GM19099 (cell line): ENCODE measurements around the gene PRDM1.

Experiments
- POLR2A ChIP-seq: IDR thresholded peaks from 3 replicates; pipeline ENCODE4 v1.6.1; 2011; ENCODE audit warnings: low read depth; ENCODE audit not compliant: insufficient read length; ENCODE audit errors: extremely low read depth

Gene PRDM1

DNA sequence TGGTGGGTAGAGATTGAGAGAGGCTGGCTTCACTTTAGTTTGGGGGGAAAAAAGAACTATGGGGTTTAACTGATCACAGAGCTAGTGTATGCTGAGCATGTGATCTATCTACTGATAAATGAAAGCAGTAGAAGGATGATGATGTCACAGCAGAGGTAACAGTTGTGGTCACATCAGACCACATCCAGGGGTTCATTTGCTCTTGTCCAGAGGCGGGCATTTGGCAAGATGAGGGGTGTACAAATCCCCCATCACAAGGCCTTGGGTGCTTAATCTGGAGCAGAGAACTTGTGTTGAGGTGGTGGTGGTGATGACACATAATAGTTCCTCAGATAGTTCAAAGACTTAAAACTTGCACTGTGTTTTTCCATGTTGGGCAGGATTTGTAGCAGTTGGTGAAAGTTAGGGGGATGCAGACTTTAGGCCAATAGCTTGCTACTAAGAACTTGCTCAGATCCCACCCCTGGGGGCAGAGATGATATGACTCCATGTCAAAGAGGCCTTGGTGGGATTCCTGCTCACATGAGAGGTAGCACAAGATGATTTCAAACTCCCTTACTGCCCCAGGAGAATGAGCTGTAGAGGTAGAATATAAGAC lies 63.4 kb downstream of the PRDM1 start:
- TF ChIP-seq POLR2A: no peak

DNA sequence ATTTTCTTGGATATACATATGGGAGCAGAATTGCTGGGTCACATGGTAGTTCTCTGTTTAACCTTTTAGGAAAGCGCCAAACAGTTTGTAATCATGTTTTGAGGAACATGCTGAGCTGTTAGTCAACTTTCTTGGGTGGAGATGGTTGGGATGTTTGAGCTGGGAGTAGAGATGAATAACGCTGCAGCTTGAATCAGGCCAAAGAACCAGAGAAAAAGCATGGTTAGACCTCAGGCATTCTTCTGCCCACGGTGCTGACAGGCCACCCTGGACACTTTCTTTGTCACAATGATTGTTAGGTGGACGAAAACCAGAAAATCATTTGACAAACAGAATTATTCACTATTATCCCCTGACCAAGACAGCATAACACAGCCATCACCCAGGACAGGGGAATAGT lies 66.8 kb downstream of the PRDM1 start:
- TF ChIP-seq POLR2A: no peak

DNA sequence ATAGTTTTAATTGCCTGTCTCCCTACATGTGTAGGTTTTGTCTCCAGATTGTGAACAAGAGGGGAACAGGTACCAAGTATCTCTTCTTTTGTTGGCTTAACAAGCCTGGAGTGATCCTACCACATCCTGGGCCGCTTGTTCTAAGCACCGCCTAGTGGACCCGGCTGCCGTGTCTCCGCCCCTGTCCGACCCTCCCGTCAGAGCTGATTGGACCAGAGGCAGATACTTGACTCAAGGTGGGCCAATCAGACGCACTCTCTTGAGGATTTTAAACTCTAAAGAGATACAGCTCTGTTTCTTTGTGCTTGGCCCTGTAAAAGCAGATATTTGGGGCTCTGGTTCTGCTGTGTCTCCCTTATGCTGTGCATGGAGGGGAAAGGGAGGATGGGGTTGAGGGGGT lies 68.2 kb downstream of the PRDM1 start:
- no peak for TF ChIP-seq POLR2A

DNA sequence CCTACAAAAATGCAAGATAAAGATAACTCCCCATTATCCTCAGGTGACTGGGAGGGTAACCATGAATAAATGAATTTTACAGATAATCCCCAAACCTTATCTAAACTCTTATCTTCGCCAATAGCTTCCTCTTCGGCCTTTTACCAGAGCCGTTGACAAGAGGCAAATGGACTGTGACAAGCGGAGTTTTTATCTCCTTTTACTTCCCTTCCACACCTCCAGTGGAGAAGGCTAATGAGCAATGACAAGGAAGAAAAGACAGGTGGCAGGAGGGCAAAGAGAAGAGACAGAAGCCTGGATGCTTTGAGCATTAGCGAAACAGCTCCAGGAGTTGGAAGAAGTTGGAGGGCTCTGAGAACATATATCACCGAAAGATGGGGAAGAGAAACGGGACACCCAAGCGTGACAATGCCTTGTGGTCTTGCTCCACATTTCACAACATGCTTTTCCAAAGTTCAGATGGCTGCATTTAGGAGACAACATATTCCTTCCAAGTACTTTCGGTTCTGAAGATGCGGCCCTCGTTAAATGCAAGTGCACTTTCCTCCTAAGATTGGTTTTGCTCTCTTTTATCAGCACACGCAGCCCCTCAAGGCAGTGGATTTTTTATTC lies 69.2 kb downstream of the PRDM1 start:
- TF ChIP-seq POLR2A: no peak

DNA sequence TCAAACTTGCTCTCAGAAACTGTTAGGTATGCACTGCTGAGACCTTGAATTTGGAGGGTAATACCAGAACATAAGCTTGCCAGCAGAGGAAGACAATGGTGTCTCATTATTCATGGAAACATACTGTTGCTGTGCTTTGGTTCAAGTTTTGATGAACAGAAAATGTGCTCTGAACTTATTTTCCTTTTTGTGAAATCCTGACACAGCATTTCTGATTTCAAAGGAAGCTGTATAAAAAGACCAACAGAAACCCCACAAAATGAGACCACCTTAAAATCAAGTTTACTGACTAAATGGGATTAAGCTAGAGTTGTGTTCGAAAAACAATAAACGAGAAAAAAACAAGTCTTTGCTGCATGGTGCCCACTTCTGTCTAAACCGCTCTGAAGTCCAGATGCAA lies 70.3 kb downstream of the PRDM1 start:
- TF ChIP-seq POLR2A: no peak

DNA sequence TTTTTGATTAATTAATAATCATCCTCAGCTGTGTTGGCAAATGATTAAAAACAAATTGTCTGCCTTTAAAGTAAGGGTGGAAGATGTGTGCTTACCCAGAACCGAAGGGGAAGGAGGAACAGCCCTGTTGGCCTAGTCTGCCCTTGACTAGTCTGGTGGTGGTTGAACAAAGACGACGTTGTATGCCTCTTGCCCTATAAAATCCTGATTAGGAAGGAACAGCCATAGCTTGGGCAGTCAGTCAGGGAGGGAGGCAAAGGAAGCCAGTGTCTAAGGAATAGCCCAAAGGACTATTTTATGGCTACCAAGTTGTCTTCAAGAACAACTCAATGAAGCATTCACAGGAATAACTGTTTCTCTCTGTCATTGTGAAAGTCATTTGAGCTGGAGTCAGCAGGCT lies 70.7 kb downstream of the PRDM1 start:
- no peak for TF ChIP-seq POLR2A

DNA sequence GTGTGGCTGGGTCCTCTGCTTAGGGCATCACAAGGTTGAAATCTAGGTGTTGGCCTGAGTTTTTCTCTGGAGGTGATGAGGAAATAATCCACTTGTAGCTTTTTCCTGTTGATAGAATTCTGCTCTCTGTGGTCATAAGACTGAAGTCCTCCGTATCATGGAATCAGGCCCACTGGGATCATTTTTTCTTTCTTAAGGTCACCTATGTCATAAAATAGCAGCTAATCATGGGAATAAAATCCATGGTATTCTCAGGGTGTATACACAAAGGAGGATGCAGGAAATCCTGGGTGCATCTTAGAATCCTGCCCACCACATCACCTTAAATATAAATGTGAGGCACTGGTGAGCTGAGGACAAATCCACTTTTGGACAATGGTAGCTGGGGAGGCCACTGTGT lies 72.7 kb downstream of the PRDM1 start:
- TF ChIP-seq POLR2A: no peak
